Measurements from ENCODE around the gene DNAH2. TPM values are rescaled to one million over a fixed set of nuclear protein-coding genes. Genes with fewer than 3 reads are reported as not detected.

DNAH2 gene
- total and polyA plus RNA-seq, 2 of the 8 experiments (the other 6 are each of a cell fraction or from before 2014, with no cell fraction given), result 0.13 to 0.18 TPM

GRCh38 chr17:7833795-7834541 is 116.4 kb downstream of the DNAH2 start, which contains the start of gene KDM6B:
KDM6B (plus strand) TSS chr17:7834217; CDS start chr17:7845555, 11,338 bp downstream.
- Histone ChIP-seq H3K9ac (replicated peaks in 1 of 4; ENCODE audit: extremely low read depth in 1 of 4, low read depth in 3 of 4, low read length in 3 of 4) (no peak within 1 kb of the TSS), H2AFZ (ENCODE audit: low read length) (no peak within 1 kb of the TSS), H3K79me1 (ENCODE audit: low read depth, low read length) (no peaks in the 10 kb centered on the region), H2BK5ac (ENCODE audit: low read depth, low read length) (peak within 1 kb of the TSS; percentile 49; the same call in 1 of the 2 replicates), H3K23me2 (ENCODE audit: low read depth, low read length) (peaks cover 25% of the 10 kb centered on the region), H4K91ac (replicated peaks; ENCODE audit: insufficient read length, low read length) (peak within 1 kb of the TSS; percentile 15), H3K36me3 (ENCODE audit: control insufficient read depth in 2 of 4, insufficient read depth in 4 of 4, low read length in 3 of 4) (no peaks in the 10 kb centered on the region), H3K27ac (ENCODE audit: low read depth, low read length) (peak within 1 kb of the TSS; percentile 85), H3K9me3 (ENCODE audit: insufficient read depth in 2 of 2, low read depth in 1 of 2, low read length in 1 of 2) (no peaks in the 10 kb centered on the region), H3K14ac (ENCODE audit: insufficient read length) (no peak within 1 kb of the TSS), H4K8ac (ENCODE audit: extremely low read depth, insufficient read depth, low read length) (no peak within 1 kb of the TSS), H3K27me3 (replicated peaks in 1 of 4; ENCODE audit: control insufficient read depth in 3 of 4, extremely low read depth in 1 of 4, insufficient read depth in 3 of 4, low read length in 3 of 4) (peaks cover 4 to 45% (median 37%) of the 10 kb centered on the region in 4 experiments), H2BK120ac (replicated peaks; ENCODE audit: low read depth, low read length) (no peak within 1 kb of the TSS), H2BK12ac (ENCODE audit: low read depth, low read length) (peak within 1 kb of the TSS; percentile 27; the same call in 1 of the 2 replicates), H4K5ac (ENCODE audit: insufficient read length, low read depth, low read length) (no peak within 1 kb of the TSS), H3K56ac (replicated peaks; ENCODE audit: insufficient read length, low read depth, low read length) (no peak within 1 kb of the TSS), H3K4me2 (ENCODE audit: insufficient read depth in 1 of 2, low read depth in 2 of 2, low read length in 2 of 2) (peak within 1 kb of the TSS; percentile 84 to 93), H3K79me2 (ENCODE audit: control insufficient read depth in 1 of 2, insufficient read depth in 2 of 2, low read length in 2 of 2) (no peaks in the 10 kb centered on the region), H4K20me1 (replicated peaks in 1 of 2; ENCODE audit: control insufficient read depth in 1 of 2, insufficient read depth in 2 of 2, low read length in 2 of 2) (peaks cover 0 to 3% of the 10 kb centered on the region in 2 experiments), H3K4ac (replicated peaks; ENCODE audit: insufficient read length, low read depth, low read length) (no peak within 1 kb of the TSS), H2AK5ac (ENCODE audit: low read depth, low read length) (peak within 1 kb of the TSS; percentile 1; the same call in 1 of the 2 replicates), H2BK15ac (ENCODE audit: low read length) (peak within 1 kb of the TSS; percentile 75), H3K18ac (ENCODE audit: extremely low read depth, low read length) (no peak within 1 kb of the TSS; the same call in 1 of the 2 replicates), H3K4me1 (replicated peaks in 1 of 4; ENCODE audit: control insufficient read depth in 3 of 4, insufficient read depth in 4 of 4, low read length in 3 of 4) (peaks cover 5 to 24% (median 13%) of the 10 kb centered on the region in 4 experiments), H3K23ac (ENCODE audit: insufficient read length) (no peak within 1 kb of the TSS), H2BK20ac (ENCODE audit: low read length) (no peak within 1 kb of the TSS), H3K4me3 (ENCODE audit: extremely low read depth in 1 of 4, insufficient read depth in 2 of 4, low read depth in 3 of 4, low read length in 4 of 4) (peak within 1 kb of the TSS; percentile 70 to 77 (median 74))
- 2% methylated on average over 29 of the region's 49 CpGs; no CpG with 5 or more reads in 1 of the 2 experiments for WGBS, 2 experiments (ENCODE audit: extremely low coverage in 1 of 2, insufficient coverage in 1 of 2, insufficient read length in 1 of 2, insufficient replicate concordance in 2 of 2, low coverage in 1 of 2, low lambda C conversion rate in 2 of 2, missing lambda C conversion rate in 1 of 2)
- POLR2A ChIA-PET (ENCODE audit: partially characterized antibody), result interaction anchor here (0.6 to 4.6 kb wide), 6 partner anchors 8 to 92 kb away, joined by 3 to 33 read pairs (median 7); partner anchors contain the start of genes NAA38 and TMEM88
- CTCF ChIA-PET (ENCODE audit: partially characterized antibody), result interaction anchor here (0.7 to 5.9 kb wide), 21 partner anchors 10 to 226 kb away, joined by 3 to 44 read pairs (median 4); partner anchors contain the start of genes KCNAB3, NAA38, RNF227 and TMEM88
- peak; percentile 11 for TF ChIP-seq SAP30 (IDR thresholded peaks at IDR 0.05; ENCODE audit: insufficient read depth, insufficient replicate concordance, low read length)
- peak; percentile 90 for TF ChIP-seq KDM4A (IDR thresholded peaks at IDR 0.05; ENCODE audit: low read depth, low read length, severe bottlenecking)
- TF ChIP-seq SP1 (IDR thresholded peaks at IDR 0.05; ENCODE audit: low read depth, low read length), result 0 out of 2 replicates have a peak, but pooled peaks have one; percentile 6
- no peak for TF ChIP-seq EP300 (IDR thresholded peaks at IDR 0.05; ENCODE audit: borderline replicate concordance in 1 of 2, low read depth in 2 of 2, low read length in 2 of 2)
- no peak for TF ChIP-seq KDM5A (IDR thresholded peaks at IDR 0.05; ENCODE audit: low read length)
- no peak for TF ChIP-seq ATF3 (IDR thresholded peaks at IDR 0.05; ENCODE audit: insufficient read depth, low read depth, low read length)
- TF ChIP-seq JUND (IDR thresholded peaks at IDR 0.05; ENCODE audit: low read length), result no peak
- TF ChIP-seq TAF1 (IDR thresholded peaks at IDR 0.05; ENCODE audit: low read depth, low read length), result no peak
- no peak for TF ChIP-seq YY1 (IDR thresholded peaks at IDR 0.05; ENCODE audit: low read depth, low read length)
- DNase-seq (ENCODE audit: low read depth in 1 of 2, low spot score in 2 of 2), result peak in 1 of 2 experiments; percentile 92
- FAIRE-seq, result no peak
